Measurements from ENCODE around the gene IL1B.

DNA sequence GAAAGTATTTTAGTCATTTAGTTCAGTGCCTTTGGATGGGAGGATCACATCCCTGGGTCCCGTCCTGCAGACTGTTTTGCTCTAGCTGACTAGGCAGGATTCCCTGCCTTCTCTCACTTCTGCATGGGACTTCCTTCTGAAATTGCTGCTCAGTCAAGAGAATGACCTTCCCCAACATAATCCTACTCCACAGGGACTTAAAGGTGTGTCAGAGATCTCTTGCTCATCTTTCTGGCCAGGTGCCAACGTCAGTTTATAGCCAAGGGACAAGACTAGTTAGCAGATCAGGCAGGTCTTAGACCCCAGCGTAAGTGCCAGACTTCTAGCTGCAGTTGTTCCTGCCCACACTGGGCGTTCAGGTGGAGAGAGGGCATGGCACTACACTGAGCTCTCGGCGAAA lies 9.5 kb upstream of the IL1B start:
- TF ChIP-seq, protein P1, sequence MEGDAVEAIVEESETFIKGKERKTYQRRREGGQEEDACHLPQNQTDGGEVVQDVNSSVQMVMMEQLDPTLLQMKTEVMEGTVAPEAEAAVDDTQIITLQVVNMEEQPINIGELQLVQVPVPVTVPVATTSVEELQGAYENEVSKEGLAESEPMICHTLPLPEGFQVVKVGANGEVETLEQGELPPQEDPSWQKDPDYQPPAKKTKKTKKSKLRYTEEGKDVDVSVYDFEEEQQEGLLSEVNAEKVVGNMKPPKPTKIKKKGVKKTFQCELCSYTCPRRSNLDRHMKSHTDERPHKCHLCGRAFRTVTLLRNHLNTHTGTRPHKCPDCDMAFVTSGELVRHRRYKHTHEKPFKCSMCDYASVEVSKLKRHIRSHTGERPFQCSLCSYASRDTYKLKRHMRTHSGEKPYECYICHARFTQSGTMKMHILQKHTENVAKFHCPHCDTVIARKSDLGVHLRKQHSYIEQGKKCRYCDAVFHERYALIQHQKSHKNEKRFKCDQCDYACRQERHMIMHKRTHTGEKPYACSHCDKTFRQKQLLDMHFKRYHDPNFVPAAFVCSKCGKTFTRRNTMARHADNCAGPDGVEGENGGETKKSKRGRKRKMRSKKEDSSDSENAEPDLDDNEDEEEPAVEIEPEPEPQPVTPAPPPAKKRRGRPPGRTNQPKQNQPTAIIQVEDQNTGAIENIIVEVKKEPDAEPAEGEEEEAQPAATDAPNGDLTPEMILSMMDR (IDR thresholded peaks at IDR 0.05; ENCODE audit: insufficient read depth, low read length, poor library complexity, severe bottlenecking), result no peak
- TF ChIP-seq EZH2phosphoT487 (conservative IDR thresholded peaks at IDR 0.05; ENCODE audit: low read length), result no peak
